ENCODE results near the gene ABCB6.

- TF ChIP-seq POLR2A (IDR thresholded peaks at IDR 0.05) = no peak
- TF ChIP-seq, protein P1, sequence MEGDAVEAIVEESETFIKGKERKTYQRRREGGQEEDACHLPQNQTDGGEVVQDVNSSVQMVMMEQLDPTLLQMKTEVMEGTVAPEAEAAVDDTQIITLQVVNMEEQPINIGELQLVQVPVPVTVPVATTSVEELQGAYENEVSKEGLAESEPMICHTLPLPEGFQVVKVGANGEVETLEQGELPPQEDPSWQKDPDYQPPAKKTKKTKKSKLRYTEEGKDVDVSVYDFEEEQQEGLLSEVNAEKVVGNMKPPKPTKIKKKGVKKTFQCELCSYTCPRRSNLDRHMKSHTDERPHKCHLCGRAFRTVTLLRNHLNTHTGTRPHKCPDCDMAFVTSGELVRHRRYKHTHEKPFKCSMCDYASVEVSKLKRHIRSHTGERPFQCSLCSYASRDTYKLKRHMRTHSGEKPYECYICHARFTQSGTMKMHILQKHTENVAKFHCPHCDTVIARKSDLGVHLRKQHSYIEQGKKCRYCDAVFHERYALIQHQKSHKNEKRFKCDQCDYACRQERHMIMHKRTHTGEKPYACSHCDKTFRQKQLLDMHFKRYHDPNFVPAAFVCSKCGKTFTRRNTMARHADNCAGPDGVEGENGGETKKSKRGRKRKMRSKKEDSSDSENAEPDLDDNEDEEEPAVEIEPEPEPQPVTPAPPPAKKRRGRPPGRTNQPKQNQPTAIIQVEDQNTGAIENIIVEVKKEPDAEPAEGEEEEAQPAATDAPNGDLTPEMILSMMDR (IDR thresholded peaks at IDR 0.05) = no peak
These were observed 44.0 kb downstream of the ABCB6 start for GRCh38 chr2:219174801-219175200.

Measured in tibial nerve (tissue), 3 donors.